ENCODE measurements around the gene PLPP3.

The PLPP3 gene

GRCh38 chr1:56456435-56457101 lies 122.8 kb downstream of the PLPP3 start:
- DNase-seq: no peak

GRCh38 chr1:56453417-56454078 lies 125.8 kb downstream of the PLPP3 start:
- no peak for DNase-seq

GRCh38 chr1:56453016-56453415 lies 126.3 kb downstream of the PLPP3 start:
- DNase-seq: no peak

DNA sequence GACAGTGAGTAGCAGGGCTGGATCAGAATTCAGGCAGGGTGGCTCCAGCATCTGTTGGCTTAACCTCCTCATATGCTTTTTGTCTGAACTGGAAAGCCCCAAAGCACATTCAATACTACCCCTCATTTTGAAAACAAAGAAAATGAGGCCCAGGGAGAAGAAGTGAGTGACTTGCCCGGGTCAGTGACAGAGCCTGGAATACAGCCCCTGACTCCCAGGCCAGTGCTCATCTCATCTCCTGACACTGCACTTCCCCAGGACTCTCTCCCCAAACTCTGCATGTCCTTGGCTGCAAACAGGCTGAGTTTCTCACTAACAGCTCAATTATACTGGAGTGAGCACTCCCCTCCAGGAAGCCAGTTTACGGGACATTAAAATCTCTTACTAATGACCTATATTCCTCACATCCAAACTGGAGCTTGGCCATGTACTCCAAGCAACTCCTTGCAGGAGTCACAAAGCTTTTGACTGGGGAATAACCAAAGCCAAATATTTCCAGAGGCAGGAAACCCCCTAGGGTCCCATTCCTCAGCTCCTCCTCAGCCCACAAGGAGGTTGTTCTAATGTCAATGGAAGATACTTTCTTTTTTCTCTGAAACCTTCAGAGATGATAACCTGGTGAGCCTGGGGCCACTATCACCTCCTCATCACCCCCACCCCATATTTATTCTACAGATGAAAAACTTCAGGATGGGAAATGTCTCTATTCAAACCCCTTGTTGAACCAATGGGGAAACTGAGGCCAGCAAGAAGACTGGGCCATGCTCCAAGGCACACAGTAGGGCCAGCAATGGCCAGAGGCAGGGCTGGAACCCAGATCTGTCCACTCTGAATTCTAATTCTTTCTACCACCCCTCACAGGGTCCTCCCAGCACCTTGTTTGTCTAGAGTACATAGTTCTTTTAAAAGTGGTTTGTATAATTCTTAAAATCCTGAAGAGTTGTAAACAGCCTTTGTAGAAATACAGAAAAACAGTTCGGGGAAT lies 127.0 kb downstream of the PLPP3 start:
- no peak for DNase-seq

DNA sequence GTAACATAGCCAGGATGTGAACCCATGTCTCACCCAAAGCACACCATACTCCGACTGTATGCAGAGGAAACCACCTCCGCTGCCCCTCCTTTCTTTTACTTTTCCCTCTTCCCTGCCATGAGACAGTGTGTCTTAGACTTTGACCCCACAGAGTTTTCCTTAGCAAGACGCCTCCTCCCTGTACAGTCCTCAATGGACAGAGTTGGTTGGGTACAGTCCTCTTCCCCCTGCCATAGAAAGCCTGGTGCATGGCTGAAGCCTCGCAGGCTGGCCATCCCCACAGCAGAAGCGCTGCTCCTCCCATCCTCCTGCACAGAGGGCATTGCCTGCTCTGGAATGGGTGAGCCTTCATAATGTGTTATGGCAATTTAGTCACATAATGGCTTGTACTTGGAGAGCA lies 127.9 kb downstream of the PLPP3 start:
- DNase-seq: no peak

- DNase-seq: no peak
These were observed 129.2 kb downstream of the PLPP3 start for GRCh38 chr1:56450004-56450666.

DNA sequence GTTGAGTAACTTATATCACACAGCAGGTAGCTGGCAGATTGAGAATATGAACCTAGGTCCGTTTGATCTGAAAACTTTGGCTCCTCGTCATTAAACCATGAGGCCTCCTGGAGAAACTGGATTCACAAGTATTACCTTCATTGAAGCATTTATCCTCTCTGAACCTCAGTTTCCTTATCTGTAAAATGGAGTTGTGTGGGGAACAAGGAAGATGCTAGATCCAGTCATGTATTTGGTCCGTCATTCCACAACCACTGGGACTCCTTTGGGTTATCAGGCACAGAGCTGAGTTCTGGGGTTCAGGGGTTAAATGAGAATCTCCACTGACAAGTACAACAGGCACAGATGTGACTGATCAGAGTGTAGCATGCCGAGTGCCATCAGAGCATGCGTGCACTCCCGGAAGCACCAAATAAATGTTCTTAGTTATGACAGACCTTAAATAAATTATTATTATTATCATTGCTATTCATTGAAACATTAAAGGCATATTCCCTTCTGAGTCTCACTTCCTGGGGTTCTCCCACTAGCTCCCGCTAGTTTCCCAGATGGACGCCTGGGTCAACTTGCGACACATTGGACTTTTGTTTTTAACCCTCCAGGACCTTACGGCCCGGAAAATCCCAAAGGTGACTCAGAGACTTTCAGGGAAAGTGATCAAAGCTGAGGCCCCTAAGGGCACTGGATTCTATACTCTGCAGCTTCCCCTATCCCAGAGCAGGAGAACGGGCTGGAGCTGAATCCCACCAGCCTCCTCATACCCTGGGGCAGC lies 130.6 kb downstream of the PLPP3 start:
- no peak for DNase-seq

DNA sequence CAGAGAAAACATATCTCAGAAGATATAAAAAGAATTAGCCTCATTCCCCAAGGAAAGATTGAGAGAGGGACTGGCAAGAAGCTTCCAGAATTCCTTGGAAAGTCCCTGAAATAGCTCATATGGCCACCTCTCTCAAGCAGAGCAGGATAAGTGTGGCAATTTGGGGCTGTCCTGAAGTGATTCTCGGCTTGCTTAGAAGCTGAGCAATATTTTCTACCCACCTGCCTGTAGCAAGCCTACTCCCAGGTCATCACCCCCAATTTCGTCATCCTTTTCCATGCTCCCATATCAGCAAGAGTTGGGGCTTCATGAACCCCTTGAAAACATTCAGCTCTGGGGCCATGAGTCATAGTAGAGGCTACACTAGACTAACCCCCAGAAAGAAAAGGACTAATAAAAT lies 131.5 kb downstream of the PLPP3 start:
- DNase-seq: no peak

DNA sequence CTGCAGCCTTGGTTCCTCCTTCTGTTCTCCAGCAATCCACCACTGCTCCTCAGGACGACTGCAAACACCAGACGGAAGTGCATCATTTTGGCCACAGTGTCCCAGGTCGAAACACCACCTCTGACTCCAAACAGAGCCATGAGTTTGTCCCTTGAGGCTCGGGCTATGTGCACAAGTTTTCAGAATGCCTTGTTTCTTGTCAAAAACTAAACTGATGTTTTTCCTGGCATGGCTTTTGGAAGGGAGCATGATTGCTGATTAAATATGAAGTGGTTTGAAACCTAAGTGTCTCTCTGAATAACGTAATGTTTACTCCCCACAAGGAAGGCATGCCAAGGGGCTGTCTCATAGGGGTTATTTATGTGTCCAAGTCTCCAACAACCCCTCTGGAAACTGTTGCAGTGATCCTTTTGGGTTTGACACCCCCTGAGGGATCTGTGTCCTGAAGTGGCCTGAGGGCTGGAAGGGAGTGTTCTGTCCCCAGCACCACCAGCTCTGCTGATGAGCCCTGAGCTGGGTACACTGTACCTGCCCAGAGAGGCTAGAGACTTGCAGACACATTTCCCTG lies 132.7 kb downstream of the PLPP3 start:
- no peak for DNase-seq

DNA sequence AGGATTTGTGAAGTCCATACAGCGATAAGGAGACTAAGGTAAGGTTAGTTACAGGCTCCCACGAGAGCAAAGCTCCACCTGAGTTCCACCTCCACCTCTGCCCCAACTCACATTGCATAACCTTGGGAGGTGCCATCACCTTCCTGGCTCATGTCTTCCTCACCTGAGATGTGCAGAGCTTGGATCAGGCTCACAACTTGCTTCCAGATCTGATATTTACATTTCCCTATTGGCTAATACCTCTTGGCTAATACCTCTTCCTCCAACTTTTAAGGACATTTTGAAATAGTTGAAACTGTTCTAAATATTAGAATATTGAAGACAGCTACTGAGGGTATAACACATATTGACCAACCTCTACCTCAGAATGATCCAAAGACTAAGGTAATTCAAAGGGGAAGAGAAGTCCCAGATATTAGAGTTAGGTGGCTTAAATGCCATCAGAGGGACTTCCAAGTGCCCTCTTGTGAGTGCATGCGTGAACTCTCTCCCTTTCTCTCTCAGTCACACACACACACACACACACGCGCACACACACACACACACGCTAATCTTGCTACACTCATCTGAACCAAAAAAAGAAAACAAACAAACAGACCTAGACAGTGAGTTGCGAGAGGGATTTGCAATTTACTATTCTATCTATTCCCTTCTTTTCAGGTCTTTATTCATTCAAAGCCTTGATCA lies 134.3 kb downstream of the PLPP3 start:
- no peak for DNase-seq
